Stimulated activated CD4-positive, alpha-beta T cell treated with anti-CD3 and anti-CD28 coated beads, Interleukin-1b, Interleukin-23, amount 100 ng/mL, for 4 hours (primary cell): ENCODE data around the gene AGBL4.
"Not testable (repeated sequence)": the region's sequence is repeated elsewhere in the genome, so short reads cannot be mapped to it uniquely, and the experiment has no call there.

ENCODE experiments used
- DNase-seq, 2 donors: peaks; one replicate each; pipeline ENCODE4 v3.0.0-alpha.2; 2020; ENCODE audit warnings: low read depth in 2 of 2

Gene AGBL4

DNA sequence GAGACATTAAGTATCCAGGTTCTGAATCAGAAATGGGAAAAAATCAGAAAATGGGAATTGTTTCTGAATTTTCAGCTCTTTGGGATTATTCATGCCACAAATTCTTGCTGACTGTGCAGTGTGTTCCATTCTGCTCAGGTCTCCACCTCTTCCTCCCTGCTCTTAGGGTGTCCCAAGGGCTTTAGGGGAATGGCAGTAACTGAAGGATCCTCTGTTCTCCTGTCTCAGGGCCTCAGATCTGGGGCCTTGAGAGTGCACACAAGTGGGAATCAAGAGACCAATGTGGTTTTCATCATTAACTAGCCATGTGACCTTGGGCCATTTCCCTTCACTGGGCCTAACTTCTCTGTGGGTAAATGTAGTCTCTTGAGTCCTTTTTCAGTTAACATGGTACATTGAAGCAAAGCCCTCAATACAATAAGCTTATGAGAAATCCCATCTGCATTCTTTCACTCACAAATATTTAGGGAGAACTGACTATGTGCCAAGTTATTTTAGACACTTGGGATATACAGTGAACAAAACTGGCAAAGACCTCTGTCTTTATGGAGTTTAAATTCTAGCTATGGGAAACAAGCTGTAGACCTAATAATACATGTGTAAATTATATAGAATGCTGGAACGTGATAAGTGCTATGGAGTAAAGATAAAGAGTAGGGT lies 1476.1 kb downstream of the AGBL4 start:
- DNase-seq: no peak

DNA sequence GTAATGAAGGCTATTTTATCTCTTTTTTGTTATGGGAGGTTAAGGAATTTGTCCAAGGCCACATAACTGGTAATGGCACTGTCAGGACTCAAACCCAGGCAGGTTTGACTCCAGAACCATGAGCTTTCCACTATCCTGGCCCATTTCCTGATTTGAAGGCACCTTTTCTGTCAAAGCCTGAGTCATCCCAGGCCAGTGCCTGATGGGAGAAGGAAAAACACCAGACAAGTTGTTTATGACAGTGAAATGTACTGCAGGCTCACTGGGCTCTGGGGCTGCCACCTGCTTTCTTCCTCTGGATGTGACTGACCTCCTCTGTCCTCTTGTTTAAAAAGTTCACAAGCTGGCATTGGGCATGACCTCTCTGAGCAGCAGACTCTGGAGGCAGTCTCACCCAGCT lies 1479.9 kb downstream of the AGBL4 start:
- no peak for DNase-seq

DNA sequence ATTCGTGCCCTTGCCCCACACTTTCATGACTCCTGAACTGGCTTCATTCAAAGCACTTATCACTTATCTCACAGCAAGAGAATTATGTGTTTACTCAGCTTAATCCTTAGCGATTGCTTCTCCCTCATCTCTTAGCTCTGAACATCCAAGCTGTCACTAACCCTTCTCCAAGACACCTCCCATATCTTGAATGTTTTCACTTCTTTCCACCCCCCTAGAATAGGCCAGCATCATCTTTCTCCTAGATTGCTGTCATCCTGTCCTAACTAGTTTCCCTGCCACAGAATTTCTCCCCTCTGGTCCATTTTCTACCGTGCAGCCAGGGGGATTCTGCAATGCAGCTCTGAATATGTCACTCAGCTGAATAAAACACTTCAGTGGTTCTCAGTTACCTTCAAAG lies 1483.2 kb downstream of the AGBL4 start:
- no peak for DNase-seq

DNA sequence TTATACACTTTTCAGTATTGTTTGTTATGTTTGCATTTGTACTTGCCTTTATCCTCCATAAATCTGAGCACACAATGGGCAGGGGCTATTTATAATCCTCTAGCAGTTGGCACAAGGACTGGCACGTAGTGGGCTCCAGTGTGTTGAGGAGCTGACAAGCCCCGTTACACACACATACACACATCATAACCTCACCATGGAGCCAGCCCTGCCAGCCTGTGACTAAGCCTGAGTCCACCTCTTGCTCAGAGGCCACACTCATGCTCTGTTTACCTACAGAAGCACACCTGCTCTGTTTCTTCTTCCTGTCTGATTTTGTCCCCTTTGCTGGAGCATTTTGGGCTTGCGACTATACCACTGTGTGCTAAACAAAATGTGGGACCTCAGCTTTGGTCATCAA lies 1487.3 kb downstream of the AGBL4 start:
- no peak for DNase-seq

DNA sequence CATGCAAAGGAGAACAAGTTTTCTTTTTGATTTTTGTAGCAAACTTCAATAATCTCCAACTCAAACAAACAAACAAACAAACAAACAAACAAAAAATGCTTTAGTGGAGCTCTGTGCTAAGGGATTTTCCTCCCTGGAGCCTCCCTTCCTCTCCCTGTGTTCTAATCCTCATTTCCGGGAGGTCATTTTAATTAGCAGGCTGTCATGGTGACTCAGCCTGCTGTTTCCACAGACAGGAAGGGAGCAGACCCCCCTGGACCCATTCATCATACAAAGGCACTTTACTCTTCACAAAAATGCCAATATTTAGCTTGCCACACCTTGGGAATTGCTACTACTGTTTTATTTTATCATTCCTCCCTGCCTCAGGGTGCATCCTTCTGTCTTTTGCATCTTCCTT lies 1490.8 kb downstream of the AGBL4 start:
- DNase-seq: no peak

DNA sequence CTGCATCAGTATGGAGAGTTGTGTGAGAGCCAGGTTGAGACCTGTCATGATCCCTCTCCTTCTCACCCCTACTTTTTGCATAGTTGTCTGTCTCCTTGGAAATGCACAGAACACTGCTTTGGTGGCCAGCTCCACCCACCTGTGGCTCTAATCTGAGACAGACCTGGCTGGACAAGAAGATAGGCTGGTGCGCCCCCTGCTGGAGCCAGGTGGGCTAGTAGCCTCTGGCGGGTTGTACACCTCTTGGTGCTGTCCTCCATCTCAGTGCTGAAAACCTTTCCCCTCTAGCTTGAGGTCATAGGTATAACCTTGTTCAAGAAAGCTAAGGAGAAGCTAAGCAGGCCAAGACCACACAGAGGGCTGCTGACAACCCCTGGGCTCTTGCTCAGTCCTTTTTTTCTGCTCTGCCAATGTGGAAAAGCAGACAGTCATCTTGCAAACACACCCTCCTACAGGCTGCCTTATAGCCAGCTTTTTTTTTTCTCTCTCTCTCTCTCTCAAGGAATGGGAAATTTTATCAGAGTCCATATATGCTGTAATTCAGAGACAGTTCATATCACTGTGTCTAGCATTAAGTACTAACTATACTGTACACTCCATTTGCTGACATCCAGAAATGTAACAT lies 1492.9 kb downstream of the AGBL4 start:
- peak in 1 of 2 donors; percentile 1 for DNase-seq

DNA sequence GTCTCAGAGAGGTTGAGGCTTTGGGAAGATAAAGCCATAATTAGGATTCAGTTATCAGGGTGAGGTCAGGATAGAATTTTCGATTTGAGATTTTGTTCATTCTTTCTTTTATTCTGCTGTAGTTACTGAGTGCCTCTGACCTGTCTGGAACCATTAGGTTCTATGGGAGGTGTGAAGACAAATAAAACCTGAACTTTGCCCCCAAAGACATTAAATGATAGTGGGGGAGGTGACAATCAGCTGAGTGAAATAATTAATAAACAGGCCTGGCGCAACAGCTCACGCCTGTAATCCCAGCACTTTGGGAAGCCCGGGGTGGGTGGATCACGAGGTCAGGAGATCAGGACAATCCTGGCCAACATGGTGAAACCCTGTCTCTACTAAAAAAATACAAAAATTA lies 1496.7 kb downstream of the AGBL4 start:
- DNase-seq: no peak

DNA sequence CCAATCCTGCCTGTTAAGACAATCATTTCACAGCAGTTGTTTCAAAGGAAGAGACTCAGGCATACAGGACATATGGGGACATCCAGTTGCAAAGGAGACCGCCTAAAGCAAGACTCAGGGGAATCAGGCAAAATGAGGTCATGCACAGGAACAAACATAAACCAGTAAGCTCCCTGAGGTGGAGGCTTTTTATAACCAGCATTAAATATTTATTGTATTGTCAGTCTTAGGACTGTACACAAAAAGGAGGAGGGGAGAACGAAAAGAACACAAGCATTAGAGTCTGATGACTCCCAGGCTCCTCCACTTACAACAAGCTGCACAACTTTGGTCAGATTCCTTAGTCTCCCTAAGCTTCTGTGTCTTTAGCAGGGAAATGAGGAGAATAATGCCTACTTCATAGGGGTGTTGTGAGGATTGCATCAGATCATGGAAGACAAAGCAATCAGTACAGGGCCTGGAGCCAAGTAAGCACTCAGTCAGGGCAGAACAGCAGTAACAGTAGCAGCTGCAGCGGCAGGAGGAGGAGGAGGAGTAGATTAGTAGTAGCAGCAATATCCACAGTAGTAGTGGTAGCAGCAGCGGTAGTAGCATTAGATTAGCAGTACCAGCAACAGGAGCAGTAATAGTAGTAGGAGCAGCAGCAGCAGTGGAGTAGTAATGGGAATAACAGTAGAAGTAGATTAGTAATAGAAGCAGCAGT lies 1497.6 kb downstream of the AGBL4 start:
- DNase-seq: no peak

DNA sequence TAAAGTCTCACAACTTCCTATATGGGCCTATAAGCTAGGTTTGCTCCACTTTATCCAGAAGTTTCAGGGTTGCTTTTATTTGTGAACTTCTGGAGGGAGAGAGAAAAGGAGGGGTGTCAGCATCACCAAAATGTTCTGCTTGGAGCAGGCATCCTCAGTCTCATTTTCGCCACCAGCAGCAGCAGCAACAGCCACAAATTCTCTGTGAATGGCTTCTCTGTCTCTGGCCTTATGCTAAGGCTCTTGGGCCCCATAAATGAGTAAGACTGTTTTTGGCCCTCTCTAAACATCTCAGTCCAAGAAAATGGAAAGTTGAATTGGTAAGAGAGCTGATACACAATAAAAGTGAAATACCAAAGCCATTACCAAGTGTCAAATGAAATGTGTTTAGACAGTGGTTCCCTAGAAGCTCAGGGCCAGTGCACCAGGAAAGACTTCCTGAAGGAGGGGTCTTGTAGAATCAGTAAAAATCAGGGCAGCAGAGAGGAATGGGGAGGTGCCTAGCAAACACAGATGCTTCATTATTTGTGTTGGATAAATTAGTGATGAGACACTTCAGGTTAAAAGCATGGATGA lies 1498.8 kb downstream of the AGBL4 start:
- no peak for DNase-seq

DNA sequence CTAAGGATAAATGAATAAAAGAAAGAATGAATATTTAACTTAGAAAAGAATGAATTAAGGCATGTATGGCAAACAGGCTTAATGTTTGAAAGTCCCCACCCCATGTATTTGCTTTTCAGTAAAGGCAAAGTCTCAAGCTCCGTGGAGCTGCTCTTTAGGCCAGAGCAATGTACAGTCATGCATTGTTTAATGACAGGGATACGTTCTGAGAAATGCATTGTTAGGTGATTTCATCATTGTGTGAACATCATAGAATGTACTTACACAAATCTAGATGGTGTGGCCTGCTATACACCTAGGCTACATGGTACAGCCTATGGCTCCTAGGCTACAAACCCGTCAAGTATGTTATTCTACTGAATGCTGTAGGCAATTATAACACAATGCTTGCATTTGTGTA lies 1500.2 kb downstream of the AGBL4 start:
- DNase-seq: no peak

DNA sequence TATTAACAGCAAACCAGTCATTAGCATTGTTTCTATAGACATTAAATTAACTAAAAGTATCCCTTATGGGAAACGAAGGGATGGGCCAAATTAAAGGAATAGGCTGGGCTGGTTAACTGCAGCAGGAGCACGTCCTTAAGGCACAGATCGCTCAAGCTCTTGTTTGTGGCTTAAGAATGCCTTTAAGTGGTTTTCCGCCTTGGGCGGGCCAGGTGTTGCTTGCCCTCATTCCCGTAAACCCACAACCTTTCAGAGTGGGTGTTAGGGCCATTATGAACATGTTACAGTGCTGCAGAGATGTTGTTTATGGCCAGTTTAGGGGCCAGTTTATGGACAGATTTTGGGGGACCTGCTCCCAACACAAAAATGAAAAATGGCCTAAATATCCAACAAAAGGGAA lies 1503.9 kb downstream of the AGBL4 start:
- not testable (repeated sequence) for DNase-seq

DNA sequence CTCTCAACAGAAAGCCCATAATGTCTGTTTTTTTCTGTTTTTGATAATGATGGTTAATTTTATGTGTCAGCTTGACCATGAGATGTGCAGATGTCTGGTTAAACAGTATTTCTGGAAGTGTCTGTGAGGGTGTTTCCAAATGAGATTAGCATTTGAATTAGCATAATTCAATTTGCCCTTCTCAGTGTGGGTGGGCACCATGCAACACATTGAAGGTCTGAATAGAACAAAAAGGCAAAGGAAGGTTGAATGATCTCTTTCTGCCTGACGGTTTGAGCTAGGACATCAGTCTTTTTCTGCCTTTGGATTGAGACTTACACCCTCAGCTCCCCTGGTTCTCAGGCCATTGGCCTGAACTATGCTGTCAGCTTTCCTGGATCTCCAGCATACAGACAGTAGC lies 1516.9 kb downstream of the AGBL4 start:
- DNase-seq: no peak

DNA sequence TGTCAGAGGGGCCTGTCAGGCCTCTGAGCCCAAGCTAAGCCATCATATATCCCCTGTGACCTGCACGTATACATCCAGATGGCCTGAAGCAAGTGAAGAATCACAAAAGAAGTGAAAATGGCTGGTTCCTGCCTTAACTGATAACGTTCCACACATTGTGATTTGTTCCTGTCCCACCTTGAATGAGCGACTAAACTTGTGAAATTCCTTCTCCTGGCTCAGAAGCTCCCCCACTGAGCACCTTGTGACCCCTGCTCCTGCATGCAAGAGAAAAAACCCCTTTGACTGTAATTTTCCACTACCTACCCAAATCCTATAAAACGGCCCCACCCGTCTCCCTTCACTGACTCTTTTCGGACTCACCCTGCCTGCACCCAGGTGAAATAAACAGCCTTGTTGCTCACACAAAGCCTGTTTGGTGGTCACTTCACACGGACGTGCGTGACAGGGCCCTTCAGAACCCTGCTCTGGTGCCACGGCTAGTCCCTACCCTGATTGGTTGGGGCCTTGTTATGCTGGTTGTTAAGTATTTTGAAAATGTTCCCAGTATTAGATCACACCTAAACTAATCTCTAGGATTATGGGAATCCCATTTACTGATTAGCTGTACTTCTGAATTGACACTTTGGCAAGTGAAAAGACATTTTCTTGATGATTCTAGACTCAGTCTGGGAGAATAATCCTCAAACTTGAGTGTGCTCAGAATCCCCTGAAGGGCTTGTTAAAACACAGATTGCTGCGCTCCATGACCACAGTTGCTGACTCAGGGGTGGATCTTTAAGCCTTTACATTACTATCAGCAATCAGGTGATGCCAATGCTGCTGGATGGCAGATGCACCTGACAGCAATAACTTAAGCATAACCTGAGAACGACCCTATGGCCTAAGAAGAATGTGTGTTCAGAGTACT lies 1523.0 kb downstream of the AGBL4 start:
- no peak for DNase-seq

DNA sequence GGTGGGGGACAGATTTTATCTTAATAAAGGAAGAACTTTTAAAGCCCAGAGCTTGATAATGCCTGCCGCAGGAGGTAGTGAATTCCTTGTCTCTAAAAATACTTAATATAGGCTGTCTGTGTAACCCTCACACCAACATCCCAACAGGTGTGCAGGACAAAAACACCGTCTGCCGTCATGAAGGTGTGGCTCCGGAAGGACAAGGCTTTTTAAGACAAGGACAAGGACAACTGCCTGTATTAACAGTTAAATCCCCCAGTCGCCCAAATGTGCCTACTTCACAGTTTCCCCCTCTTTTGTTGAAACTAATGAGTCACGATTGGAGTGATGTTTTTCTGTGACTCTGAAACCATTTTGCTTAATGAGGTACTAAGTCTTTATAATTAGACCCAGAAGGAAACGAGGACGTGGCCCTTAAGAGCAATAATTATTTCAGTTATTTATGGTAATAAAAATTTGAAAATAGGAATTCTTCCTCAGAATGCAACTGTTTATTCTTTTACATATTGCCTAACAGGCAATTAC lies 1524.5 kb downstream of the AGBL4 start:
- no peak for DNase-seq

DNA sequence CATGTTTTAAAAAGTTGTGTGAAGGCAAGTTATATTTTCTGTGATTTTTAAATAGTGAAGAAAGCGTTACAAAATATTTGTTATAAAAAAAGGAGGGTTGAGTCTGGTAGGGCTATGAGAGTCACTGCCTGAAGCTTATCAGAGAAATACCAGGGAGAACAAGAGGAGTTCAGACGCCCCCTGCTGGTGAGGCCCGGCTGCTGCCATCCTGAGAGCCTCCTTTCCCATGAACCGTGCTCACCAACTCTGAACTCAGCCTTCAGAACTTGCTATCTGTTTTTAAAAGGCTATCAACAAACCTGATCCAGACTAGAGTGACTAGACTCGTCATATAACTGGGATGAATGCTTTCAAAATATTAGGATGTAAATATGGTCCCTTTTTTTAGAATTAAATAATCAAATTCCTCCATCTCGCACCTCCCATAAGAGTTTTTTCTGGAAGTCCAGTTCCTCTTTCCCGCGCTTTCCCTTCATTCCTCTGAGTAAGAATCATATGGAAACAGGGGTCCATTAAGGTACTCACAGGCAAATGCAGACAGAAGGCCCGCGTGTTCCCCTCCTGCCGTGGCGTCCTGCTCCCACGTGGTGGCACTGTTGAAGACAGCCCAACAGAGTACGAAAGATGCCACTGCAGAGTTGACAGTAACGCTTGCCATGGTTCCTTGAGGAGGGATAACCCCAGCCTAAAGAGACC lies 1525.5 kb downstream of the AGBL4 start:
- peak; percentile 63 to 67 for DNase-seq

DNA sequence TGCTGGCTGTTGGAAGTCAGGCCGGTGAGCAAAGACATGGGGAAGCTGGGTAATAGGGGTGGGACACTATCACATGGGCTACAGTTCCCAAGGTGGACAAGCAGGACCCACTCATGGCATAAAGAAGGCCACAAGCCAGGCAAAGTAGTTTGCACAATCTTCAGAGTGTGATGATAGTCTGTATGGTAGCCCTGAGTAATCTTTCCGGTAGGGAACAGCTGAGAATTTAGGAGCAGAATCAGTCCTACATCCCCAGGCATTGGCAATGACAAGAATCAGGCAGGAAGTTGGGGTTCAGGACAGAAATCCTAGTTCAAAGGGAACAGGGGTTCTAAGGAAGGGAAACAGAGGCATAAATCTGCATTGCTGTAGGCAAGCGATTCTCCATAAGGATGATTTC lies 1527.8 kb downstream of the AGBL4 start:
- no peak for DNase-seq

DNA sequence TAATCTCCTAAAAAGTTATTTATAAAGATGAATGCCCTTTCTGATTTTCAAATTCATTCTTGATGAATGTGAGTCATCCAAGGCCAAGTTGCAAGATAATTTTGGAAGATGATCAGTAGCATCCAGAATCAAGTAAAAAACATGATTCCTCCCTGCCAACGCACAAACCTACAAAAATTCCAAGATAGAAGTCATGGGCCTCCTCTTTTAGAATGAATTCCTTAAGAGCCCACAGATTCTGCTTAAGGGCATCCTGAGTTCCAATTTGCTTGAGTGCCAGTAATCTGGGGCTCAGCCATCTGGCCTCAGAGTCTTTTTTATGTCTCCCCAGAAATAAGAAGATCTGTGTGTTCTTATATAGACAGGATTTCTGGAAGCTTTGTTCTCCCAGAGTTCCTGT lies 1528.6 kb downstream of the AGBL4 start:
- no peak for DNase-seq

DNA sequence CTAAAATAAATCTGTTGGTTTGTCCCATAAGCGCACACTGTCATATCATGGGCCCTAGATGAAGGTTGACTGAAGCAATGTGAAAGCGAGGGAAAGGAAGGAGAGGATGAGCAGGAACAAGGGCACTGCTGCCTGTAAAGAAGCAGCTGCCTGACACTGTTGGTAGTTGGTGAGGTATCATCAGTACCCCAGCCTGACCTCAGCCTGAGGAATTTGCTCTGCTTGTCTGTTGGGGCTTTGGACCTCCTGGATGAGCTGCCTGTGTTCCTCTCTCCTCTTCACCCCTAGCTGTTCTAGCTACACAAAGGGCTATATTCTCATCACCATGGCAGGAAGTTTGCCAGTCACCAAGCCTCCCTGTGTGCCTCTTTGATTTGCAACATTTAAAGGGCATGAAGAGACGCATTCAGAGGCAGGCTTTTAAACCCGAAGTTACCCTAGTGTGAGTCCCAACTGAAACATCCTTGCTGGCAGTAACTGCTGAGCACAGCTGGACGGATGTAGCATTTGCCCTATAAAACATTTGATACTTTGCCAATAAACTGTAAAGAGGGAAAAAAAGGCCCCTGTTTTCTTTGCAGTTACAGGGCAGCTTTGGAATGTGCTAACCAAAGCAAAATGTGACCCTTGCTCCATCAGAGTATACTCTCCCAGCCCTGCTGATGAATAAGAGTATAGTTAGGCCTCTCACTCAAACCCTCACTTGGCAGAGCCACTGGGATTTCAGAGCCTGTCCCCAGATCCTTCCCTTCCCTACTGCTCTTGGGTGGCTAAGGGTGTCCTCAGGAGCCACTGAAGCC lies 1529.6 kb downstream of the AGBL4 start:
- DNase-seq: no peak

DNA sequence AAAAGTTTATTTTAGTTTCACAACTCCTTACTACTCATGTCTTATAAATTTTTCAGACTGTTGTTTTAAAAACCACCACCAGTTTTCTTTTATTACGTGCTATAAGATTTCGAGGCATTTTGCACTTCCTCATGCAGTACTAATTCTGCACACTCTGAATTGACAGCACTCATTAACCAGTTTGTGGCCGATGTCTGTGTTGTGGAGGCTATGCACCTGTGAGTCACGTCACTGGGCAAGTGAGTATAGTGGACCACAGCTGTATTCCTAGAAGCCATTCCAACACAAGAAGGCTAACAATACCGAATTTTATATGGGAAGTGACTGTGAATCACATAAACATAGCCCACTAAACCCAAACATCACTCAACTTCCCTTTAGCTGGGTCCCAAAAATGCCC lies 1530.7 kb downstream of the AGBL4 start:
- DNase-seq: no peak

DNA sequence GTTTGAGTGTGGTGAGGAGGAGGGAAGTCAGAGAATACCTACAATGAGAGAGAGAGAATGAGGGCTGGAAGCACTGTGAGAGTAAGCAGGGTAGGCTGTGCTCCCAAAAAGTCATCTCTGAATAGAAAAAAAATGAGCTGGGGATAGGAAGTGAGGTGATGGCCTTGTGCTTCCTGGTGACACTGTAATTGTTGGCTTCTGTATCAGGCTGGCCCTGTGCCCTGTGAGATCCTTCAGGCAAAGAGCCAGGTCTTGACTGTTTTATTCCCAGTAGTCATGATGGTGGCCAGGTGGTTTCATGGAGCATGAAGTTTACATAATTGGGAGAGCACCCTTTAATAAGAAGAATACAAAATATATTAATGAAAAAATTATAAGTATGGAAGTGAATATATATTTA lies 1531.4 kb downstream of the AGBL4 start:
- no peak for DNase-seq
